OCI-LY1 (cell line): ENCODE results near the gene KCNJ4.
A peak's percentile ranks its signal among the peaks of the same experiment; 100 is the strongest.

Experiments
- H2AFZ ChIP-seq: fragments of 200-600 bp; sonication (generic), shearing (Covaris generic); 2 replicates; pipeline ENCODE4 v1.6.0; 2014; ENCODE audit warnings: antibody characterized with exemption, mild to moderate bottlenecking, low read length
- H3F3A ChIP-seq: fragments of 200-600 bp; sonication (generic), shearing (Covaris generic); 2 replicates; pipeline ENCODE4 v1.6.0; 2014; ENCODE audit warnings: mild to moderate bottlenecking, antibody characterized with exemption, low read length, moderate library complexity; ENCODE audit not compliant: insufficient read depth
- H3K27ac ChIP-seq: fragments of 200-600 bp; sonication (generic); 2 replicates; pipeline ENCODE4 v1.5.1; 2014; ENCODE audit warnings: low read length, mixed run types, mild to moderate bottlenecking, low read depth; ENCODE audit not compliant: poor library complexity, severe bottlenecking
- H3K27me3 ChIP-seq: fragments of 200-600 bp; sonication (generic); 2 replicates; pipeline ENCODE4 v1.6.0; 2014; ENCODE audit warnings: antibody characterized with exemption, mild to moderate bottlenecking, low read length, moderate library complexity; ENCODE audit not compliant: insufficient read depth
- H3K36me3 ChIP-seq: fragments of 200-600 bp; sonication (generic); 2 replicates; pipeline ENCODE4 v1.6.1; 2014; ENCODE audit warnings: mild to moderate bottlenecking, antibody characterized with exemption, low read length, moderate library complexity, mixed read lengths; ENCODE audit not compliant: insufficient read depth
- H3K4me1 ChIP-seq: fragments of 200-600 bp; sonication (generic); 2 replicates; pipeline ENCODE4 v1.5.1; 2014; ENCODE audit warnings: mild to moderate bottlenecking, low read length, moderate library complexity; ENCODE audit not compliant: insufficient read depth, severe bottlenecking
- H3K4me2 ChIP-seq: fragments of 200-600 bp; sonication (generic), shearing (Covaris generic); 2 replicates; pipeline ENCODE4 v1.6.1; 2014; ENCODE audit warnings: low read length
- H3K4me3 ChIP-seq: fragments of 200-600 bp; sonication (generic); 2 replicates; pipeline ENCODE4 v1.5.1; 2014; ENCODE audit warnings: low read length, low read depth, mild to moderate bottlenecking, mixed read lengths; ENCODE audit not compliant: poor library complexity, severe bottlenecking
- H3K79me2 ChIP-seq: fragments of 200-600 bp; shearing (Covaris generic); 2 replicates; pipeline ENCODE4 v1.6.1; 2016; ENCODE audit warnings: mixed run types, low read length, mixed read lengths; ENCODE audit not compliant: insufficient read depth
- H3K9ac ChIP-seq: fragments of 200-600 bp; sonication (generic), shearing (Covaris generic); 2 replicates; pipeline ENCODE4 v1.6.1; 2014; ENCODE audit warnings: mild to moderate bottlenecking, low read length, mixed read lengths
- H3K9me2 ChIP-seq: fragments of 200-600 bp; sonication (generic), shearing (Covaris generic); 2 replicates; pipeline ENCODE4 v1.6.1; 2014; ENCODE audit warnings: low read depth, mild to moderate bottlenecking, low read length, mixed read lengths
- H3K9me3 ChIP-seq: fragments of 200-600 bp; shearing (Covaris generic); 2 replicates; pipeline ENCODE4 v1.6.1; 2014; ENCODE audit warnings: low read length, mixed read lengths
- H4K20me1 ChIP-seq: fragments of 200-600 bp; sonication (generic), shearing (Covaris generic); 2 replicates; pipeline ENCODE4 v1.6.0; 2016; ENCODE audit warnings: mild to moderate bottlenecking, low read length; ENCODE audit not compliant: insufficient read depth
- CTCF ChIP-seq: fragments of 200-600 bp; sonication (generic), shearing (Covaris generic); IDR thresholded peaks from 2 replicates; pipeline ENCODE4 v1.5.1; 2017; ENCODE audit warnings: mild to moderate bottlenecking, antibody characterized with exemption, low read length, moderate library complexity, mixed read lengths
- EZH2 ChIP-seq: fragments of 200-600 bp; sonication (generic), shearing (Covaris generic); IDR thresholded peaks from 2 replicates; pipeline ENCODE4 v1.8.0; 2017; ENCODE audit warnings: borderline replicate concordance, mixed run types, mild to moderate bottlenecking, antibody characterized with exemption, low read length, moderate library complexity, mixed read lengths

KCNJ4 gene

GRCh38 chr22:38455076-38455529, at the start of gene KCNJ4:
Gene KCNJ4 (minus strand): TSS chr22:38455199. CDS start chr22:38428132, 27,067 bp downstream.
- Histone ChIP-seq H3K9ac (no peak within 1 kb of the TSS), H3K36me3 (no peaks in the 10 kb centered on the region), H3K9me3 (no peaks in the 10 kb centered on the region), H2AFZ (no peak within 1 kb of the TSS), H3F3A (no peaks in the 10 kb centered on the region), H3K79me2 (no peaks in the 10 kb centered on the region), H3K27ac (no peak within 1 kb of the TSS), H4K20me1 (no peaks in the 10 kb centered on the region), H3K9me2 (no peaks in the 10 kb centered on the region), H3K4me1 (no peaks in the 10 kb centered on the region), H3K4me2 (peak within 1 kb of the TSS; percentile 34; the same call in 1 of the 2 replicates), H3K4me3 (peak within 1 kb of the TSS; percentile 40), H3K27me3 (peaks cover 8% of the 10 kb centered on the region; the same call in 1 of the 2 replicates)
- no peak for TF ChIP-seq CTCF
- no peak for TF ChIP-seq EZH2

DNA sequence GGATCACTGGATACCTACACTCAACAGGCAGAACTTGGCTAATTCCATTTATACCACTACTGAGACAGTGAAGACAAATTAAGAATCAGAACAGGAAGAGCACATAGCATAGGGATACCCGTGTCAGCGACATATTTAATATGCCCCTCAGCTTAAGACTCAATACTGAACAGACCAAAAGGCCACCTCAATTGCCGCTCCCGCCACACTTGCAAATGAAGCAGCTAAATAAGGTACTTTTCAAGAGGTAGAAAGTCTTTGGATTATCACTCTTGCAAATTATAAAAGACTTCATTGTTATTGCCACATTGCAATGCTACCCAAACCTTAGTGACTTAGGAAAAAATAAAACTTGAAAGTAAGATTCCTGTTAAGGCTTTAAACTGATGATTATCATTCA, 48.0 kb upstream of the KCNJ4 start:
- no peak overlapping the region for H2AFZ ChIP-seq
- no peak overlapping the region for H3K27ac ChIP-seq
- peak overlapping the region; percentile 96 for H3K4me3 ChIP-seq
- H4K20me1 ChIP-seq, result peaks cover 12% of the 10 kb centered on the region; the same call in 1 of the 2 replicates
- no peak for TF ChIP-seq EZH2
- no peak for TF ChIP-seq CTCF
- peaks cover 74% of the 10 kb centered on the region for H3K36me3 ChIP-seq
- H3K9ac ChIP-seq, result peak overlapping the region; percentile 99; the same call in 1 of the 2 replicates
- H3K27me3 ChIP-seq, result no peaks in the 10 kb centered on the region
- H3F3A ChIP-seq, result no peaks in the 10 kb centered on the region
- H3K4me1 ChIP-seq, result peaks cover 31% of the 10 kb centered on the region
- peaks cover 48% of the 10 kb centered on the region for H3K79me2 ChIP-seq
- peak overlapping the region; percentile 99 for H3K4me2 ChIP-seq
- no peaks in the 10 kb centered on the region for H3K9me2 ChIP-seq
- H3K9me3 ChIP-seq, result no peaks in the 10 kb centered on the region

GRCh38 chr22:38501797-38502672, 47.0 kb upstream of the KCNJ4 start:
- peaks cover 48% of the 10 kb centered on the region for H3K79me2 ChIP-seq
- H3K36me3 ChIP-seq, result peaks cover 83% of the 10 kb centered on the region
- H3K4me1 ChIP-seq, result peaks cover 28% of the 10 kb centered on the region
- H3K9me2 ChIP-seq, result no peaks in the 10 kb centered on the region
- H4K20me1 ChIP-seq, result peaks cover 12% of the 10 kb centered on the region; the same call in 1 of the 2 replicates
- no peak overlapping the region for H3K27ac ChIP-seq
- H3K27me3 ChIP-seq, result no peaks in the 10 kb centered on the region
- H3K9ac ChIP-seq, result no peak overlapping the region; the same call in 1 of the 2 replicates
- H3F3A ChIP-seq, result no peaks in the 10 kb centered on the region
- peak overlapping the region; percentile 96 for H3K4me3 ChIP-seq
- no peak overlapping the region for H2AFZ ChIP-seq
- H3K4me2 ChIP-seq, result peak overlapping the region; percentile 99; the same call in 1 of the 2 replicates
- no peak for TF ChIP-seq CTCF
- TF ChIP-seq EZH2, result no peak
- H3K9me3 ChIP-seq, result no peaks in the 10 kb centered on the region
